B cell (primary cell): ENCODE measurements around the gene QSOX2. TPM values are rescaled to one million over a fixed set of nuclear protein-coding genes. Genes with fewer than 3 reads are reported as not detected.

Experiments used
- ATAC-seq: fragments of 200-7000 bp; cut with Tn5 transposase; one replicate; pipeline ENCODE4 v1.10.0; 2021; ENCODE audit warnings: low read depth, mild to moderate bottlenecking, moderate number of reproducible peaks, moderate library complexity
- CTCF ChIA-PET: fragments of 350-600 bp; sonication (Branson Sonifier 250); formaldehyde crosslinking; loops from one replicate; lab custom pipeline; 2021; ENCODE audit warnings: antibody characterized with exemption, inconsistent platforms; lab: Charles Lee
- POLR2A ChIA-PET: fragments of 350-600 bp; sonication (Branson Sonifier 250); formaldehyde crosslinking; loops from one replicate; lab custom pipeline; 2021; ENCODE audit warnings: antibody characterized with exemption; lab: Charles Lee
- DNase-seq: peaks from one replicate; pipeline ENCODE4 v3.0.0; 2013
- H2AFZ ChIP-seq: 2 replicates; pipeline ENCODE4 v1.6.1; 2012; ENCODE audit warnings: mild to moderate bottlenecking, low read depth, low read length; ENCODE audit not compliant: insufficient read depth, poor library complexity, severe bottlenecking
- H3K27ac ChIP-seq, 2 donors: 1 replicate in 1 of 2; 2 replicates in 1 of 2; pipeline ENCODE4 v1.5.1; 2012 to 2013; ENCODE audit warnings: low read length in 2 of 2, mild to moderate bottlenecking in 2 of 2, moderate library complexity in 1 of 2
- H3K27me3 ChIP-seq, 4 experiments: fragments of 200-600 bp in 1 of 4; sonication (generic) in 1 of 4; replicated peaks in 1 of 4; 1 replicate in 2 of 4; 2 replicates in 2 of 4; pipeline versions ENCODE4 v1.6.1 to v1.7.0; 2013 to 2016; ENCODE audit warnings: low read length in 3 of 4, mild to moderate bottlenecking in 2 of 4, mixed read lengths in 1 of 4, moderate library complexity in 1 of 4; ENCODE audit not compliant: insufficient read depth in 4 of 4, control insufficient read depth in 3 of 4; ENCODE audit errors: control extremely low read depth in 1 of 4
- H3K36me3 ChIP-seq, 2 experiments: replicated peaks in 1 of 2; 1 replicate in 1 of 2; 2 replicates in 1 of 2; pipeline versions ENCODE4 v1.6.1 to v1.7.1; 2013; ENCODE audit warnings: low read length in 1 of 2; ENCODE audit not compliant: insufficient read depth in 2 of 2, control insufficient read depth in 1 of 2; ENCODE audit errors: control extremely low read depth in 1 of 2, extremely low read depth in 1 of 2
- H3K4me1 ChIP-seq, 2 donors: fragments of 200-600 bp in 1 of 2; sonication (generic) in 1 of 2; 1 replicate in 1 of 2; 2 replicates in 1 of 2; pipeline versions ENCODE4 v1.5.1 to v1.6.1; 2013 to 2017; ENCODE audit warnings: low read length in 2 of 2; ENCODE audit not compliant: control insufficient read depth in 2 of 2, insufficient read depth in 2 of 2
- H3K4me2 ChIP-seq: replicated peaks from 2 replicates; pipeline ENCODE3; 2012; ENCODE audit warnings: mild to moderate bottlenecking, low read depth, low read length; ENCODE audit not compliant: poor library complexity, severe bottlenecking
- H3K4me3 ChIP-seq, 5 experiments: fragments of 200-600 bp in 1 of 5; sonication (generic) in 1 of 5; 1 replicate in 3 of 5; 2 replicates in 2 of 5; pipeline versions ENCODE4 v1.5.1 to v1.7.0; 2011 to 2016; ENCODE audit warnings: low read length in 4 of 5, mild to moderate bottlenecking in 4 of 5, low read depth in 2 of 5, control low read depth in 1 of 5, moderate library complexity in 1 of 5; ENCODE audit not compliant: insufficient read depth in 1 of 5; ENCODE audit errors: control extremely low read depth in 1 of 5, extremely low read depth in 1 of 5
- H3K79me2 ChIP-seq: fragments of 200-600 bp; sonication (generic); one replicate; pipeline ENCODE4 v1.6.0; 2016; ENCODE audit warnings: low read length; ENCODE audit not compliant: control insufficient read depth, insufficient read depth
- H3K9ac ChIP-seq: fragments of 200-600 bp; sonication (generic); 2 replicates; pipeline ENCODE4 v1.6.1; 2017; ENCODE audit warnings: mild to moderate bottlenecking, low read length, moderate library complexity
- H3K9me3 ChIP-seq, 3 donors: one replicate each; pipeline versions ENCODE4 v1.6.1 to v1.7.1; 2013; ENCODE audit warnings: low read length in 2 of 3; ENCODE audit not compliant: control insufficient read depth in 2 of 3, insufficient read depth in 1 of 3; ENCODE audit errors: control extremely low read depth in 1 of 3
- H4K20me1 ChIP-seq: 2 replicates; pipeline ENCODE4 v1.6.0; 2012; ENCODE audit warnings: mild to moderate bottlenecking, low read length; ENCODE audit not compliant: insufficient read depth, control insufficient read depth, poor library complexity, severe bottlenecking
- H3K27ac Mint-ChIP-seq: one replicate; pipeline ENCODE4 v1.8.0; 2021; ENCODE audit warnings: mixed read lengths
- H3K27me3 Mint-ChIP-seq: one replicate; pipeline ENCODE4 v1.8.0; 2021; ENCODE audit warnings: mixed read lengths
- H3K4me1 Mint-ChIP-seq: one replicate; pipeline ENCODE4 v1.8.0; 2021; ENCODE audit warnings: mixed read lengths
- H3K4me3 Mint-ChIP-seq: one replicate; pipeline ENCODE4 v1.8.0; 2021; ENCODE audit warnings: mixed read lengths
- H3K9me3 Mint-ChIP-seq: one replicate; pipeline ENCODE4 v1.8.0; 2022; ENCODE audit warnings: mixed read lengths; ENCODE audit not compliant: insufficient read depth
- CTCF ChIP-seq: fragments of 200-600 bp; IDR thresholded peaks from one replicate; pipeline ENCODE4 v1.8.0; 2022; ENCODE audit warnings: antibody characterized with exemption, mild to moderate bottlenecking
- EZH2 ChIP-seq: IDR thresholded peaks from 2 replicates; pipeline ENCODE4 v1.6.1; 2012; ENCODE audit warnings: borderline replicate concordance, low read depth, mild to moderate bottlenecking, moderate library complexity, low read length; ENCODE audit not compliant: insufficient read depth, poor library complexity, severe bottlenecking
- WGBS: methylation state at CpG from one replicate; pipeline ENCODE4 v1.1.5; 2013; ENCODE audit warnings: missing lambda C conversion rate; ENCODE audit not compliant: insufficient coverage; 5-methylcytosine and 5-hydroxymethylcytosine counted together
- intact Hi-C: fragments of 100-400 bp; cut with micrococcal nuclease; formaldehyde crosslinking; loops from one replicate; pipeline ENCODE4 v1.10.0; 2022
- polyA plus RNA-seq: library from polyadenylated mRNA; depleted of rRNA; stranded (reverse); fragments of >200 nt; gene quantifications from 2 replicates; pipeline ENCODE4 v1.2.3, GENCODE V29; 2012
- total RNA-seq, 2 donors: library from RNA; stranded (reverse); fragments of 120-200 nt in 1 of 2; gene quantifications; 1 replicate in 1 of 2; 2 replicates in 1 of 2; pipeline versions ENCODE4 v1.2.3 to v1.2.4, GENCODE V29; 2013 to 2022

QSOX2 gene
- total and polyA plus RNA-seq, 2 donors (not counting 1 experiment from before 2014, with no cell fraction given), result 62.9 to 139 TPM

GRCh38 chr9:136223871-136224640 is 21.6 kb downstream of the QSOX2 start:
- H3K4me1 Mint-ChIP-seq, result peaks cover 73% of the 10 kb centered on the region
- H3K9ac ChIP-seq, result no peak overlapping the region
- H2AFZ ChIP-seq, result no peak overlapping the region
- H4K20me1 ChIP-seq, result peaks cover 77% of the 10 kb centered on the region
- peak overlapping the region; percentile 66 for H3K4me3 Mint-ChIP-seq
- ChIA-PET POLR2A (interaction anchor here (0.7 to 6.4 kb wide), 5 partner anchors 8 to 18 kb away, joined by 3 to 53 read pairs (median 4); no protein-coding TSS in a partner anchor), CTCF (interaction anchor here (1.1 to 7.7 kb wide), 7 partner anchors 17 to 906 kb away, joined by 3 to 102 read pairs (median 9); no protein-coding TSS in a partner anchor)
- peak overlapping the region; percentile 86 for H3K27ac Mint-ChIP-seq
- H3K9me3 Mint-ChIP-seq, result no peaks in the 10 kb centered on the region
- no peaks in the 10 kb centered on the region for H3K27me3 Mint-ChIP-seq
- ATAC-seq, result no peak
- H3K36me3 ChIP-seq, result peaks cover 0 to 82% of the 10 kb centered on the region in 2 experiments
- WGBS, result 96% methylated on average over 25 of the region's 30 CpGs
- peak overlapping the region; percentile 73 for H3K4me2 ChIP-seq
- H3K4me3 ChIP-seq, result no peak overlapping the region
- no peak for TF ChIP-seq CTCF
- no peak for TF ChIP-seq EZH2
- no peaks in the 10 kb centered on the region for H3K27me3 ChIP-seq
- intact Hi-C loops, result no loop called here
- H3K79me2 ChIP-seq, result peaks cover 91% of the 10 kb centered on the region
- H3K4me1 ChIP-seq, result peaks cover 40 to 71% of the 10 kb centered on the region in 2 donors
- H3K27ac ChIP-seq, result peak overlapping the region; percentile 95 to 100
- no peak for DNase-seq
- H3K9me3 ChIP-seq, result peaks cover 0 to 10% (median 0%) of the 10 kb centered on the region in 3 donors

- POLR2A ChIA-PET, result interaction anchor here (0.5 to 6.4 kb wide), 3 partner anchors 10 to 260 kb away, joined by 3 to 53 read pairs (median 7); partner anchors contain the start of gene SEC16A
- Histone ChIP-seq H3K4me3 (no peak overlapping the region), H4K20me1 (peaks cover 83% of the 10 kb centered on the region), H3K4me1 (peaks cover 40 to 62% of the 10 kb centered on the region in 2 donors), H3K27me3 (no peaks in the 10 kb centered on the region), H3K9me3 (peaks cover 0 to 10% (median 0%) of the 10 kb centered on the region in 3 donors), H3K9ac (no peak overlapping the region), H3K4me2 (no peak overlapping the region), H3K27ac (no peak overlapping the region), H3K79me2 (peaks cover 91% of the 10 kb centered on the region), H3K36me3 (peaks cover 0 to 81% of the 10 kb centered on the region in 2 experiments), H2AFZ (no peak overlapping the region)
- Mint-ChIP-seq H3K9me3 (no peaks in the 10 kb centered on the region), H3K4me1 (peaks cover 64% of the 10 kb centered on the region), H3K4me3 (peak overlapping the region; percentile 66), H3K27me3 (no peaks in the 10 kb centered on the region), H3K27ac (peak overlapping the region; percentile 86)
- TF ChIP-seq CTCF (no peak), EZH2 (no peak)
- 78% methylated on average over 13 of the region's 13 CpGs for WGBS
- CTCF ChIA-PET, result interaction anchor here (0.9 to 7.7 kb wide), 7 partner anchors 8 to 907 kb away, joined by 3 to 102 read pairs (median 4); no protein-coding TSS in a partner anchor
- intact Hi-C loops, result no loop called here
- ATAC-seq, result no peak
- DNase-seq, result peak; percentile 43
Measured at GRCh38 chr9:136222906-136223285, 22.7 kb downstream of the QSOX2 start.
